ENCODE data around the gene PARP1. TPM values are rescaled to one million over a fixed set of nuclear protein-coding genes. Genes with fewer than 3 reads are reported as not detected.

PARP1 gene
- total RNA-seq, 4 donors from 2014 or later: 56.1 to 119 (median 85.0) TPM

- Histone ChIP-seq H3K36me3 (peaks cover 0 to 89% (median 20%) of the 10 kb centered on the region in 3 donors), H3K9me3 (no peaks in the 10 kb centered on the region), H3K27ac (no peak overlapping the region), H3K27me3 (no peaks in the 10 kb centered on the region), H3K4me1 (peaks cover 0 to 11% (median 0%) of the 10 kb centered on the region in 3 donors), H3K4me3 (no peak overlapping the region)
- WGBS, 2 donors: 82 to 90% methylated on average over 8 of the region's 8 CpGs
- DNase-seq: no peak
- intact Hi-C loops (cut with DNase I): no loop called here
- no peak for TF ChIP-seq CTCF (IDR thresholded peaks at IDR 0.05)
- TF ChIP-seq POLR2A (IDR thresholded peaks at IDR 0.05): no peak
Measured at GRCh38 chr1:226360106-226360746, 47.7 kb downstream of the PARP1 start.

- H3K36me3 ChIP-seq: peaks cover 0 to 61% (median under 1%) of the 10 kb centered on the region in 3 donors
- no peak overlapping the region for H3K4me3 ChIP-seq
- 82 to 92% methylated on average over 2 of the region's 2 CpGs for WGBS, 2 donors
- no peak for TF ChIP-seq CTCF (IDR thresholded peaks at IDR 0.05)
- no peak for TF ChIP-seq POLR2A (IDR thresholded peaks at IDR 0.05)
- no peak overlapping the region for H3K27ac ChIP-seq
- no peaks in the 10 kb centered on the region for H3K27me3 ChIP-seq
- no peak for DNase-seq
- intact Hi-C loops (cut with DNase I): no loop called here
- peaks cover 0 to 11% (median 0%) of the 10 kb centered on the region in 3 donors for H3K4me1 ChIP-seq
- H3K9me3 ChIP-seq: no peaks in the 10 kb centered on the region
Measured at GRCh38 chr1:226357416-226357815, 50.5 kb downstream of the PARP1 start.

GRCh38 chr1:226355669-226356551 lies 52.0 kb downstream of the PARP1 start:
- Histone ChIP-seq H3K27me3 (no peaks in the 10 kb centered on the region), H3K4me3 (no peak overlapping the region), H3K9me3 (no peaks in the 10 kb centered on the region), H3K4me1 (peaks cover 0 to 11% (median 0%) of the 10 kb centered on the region in 3 donors), H3K36me3 (peaks cover 0 to 46% (median 0%) of the 10 kb centered on the region in 3 donors), H3K27ac (no peak overlapping the region)
- 75 to 94% methylated on average over 5 to 6 of the region's 6 CpGs for WGBS, 2 donors
- no peak for TF ChIP-seq POLR2A (IDR thresholded peaks at IDR 0.05)
- TF ChIP-seq CTCF (IDR thresholded peaks at IDR 0.05): no peak
- intact Hi-C loops (cut with DNase I): no loop called here
- DNase-seq: no peak

- no peaks in the 10 kb centered on the region for H3K27me3 ChIP-seq
Measured at GRCh38 chr1:226355016-226355415, 52.9 kb downstream of the PARP1 start.

More at GRCh38 chr1:226355016-226355415, 52.9 kb downstream of the PARP1 start:
- Histone ChIP-seq H3K36me3 (peaks cover 0 to 37% (median 0%) of the 10 kb centered on the region in 3 donors), H3K4me3 (no peak overlapping the region), H3K27ac (no peak overlapping the region), H3K9me3 (no peaks in the 10 kb centered on the region), H3K4me1 (peaks cover 0 to 11% (median 0%) of the 10 kb centered on the region in 3 donors)
- intact Hi-C loops (cut with DNase I): no loop called here
- no peak for DNase-seq
- WGBS, 2 donors: 94 to 100% methylated on average over 2 to 9 of the region's 10 CpGs
- no peak for TF ChIP-seq CTCF (IDR thresholded peaks at IDR 0.05)
- no peak for TF ChIP-seq POLR2A (IDR thresholded peaks at IDR 0.05)

Data from esophagus squamous epithelium (tissue), 5 donors.